Measurements from ENCODE around the gene SEMA4A. TPM values are rescaled to one million over a fixed set of nuclear protein-coding genes. Genes with fewer than 3 reads are reported as not detected.

SEMA4A gene
- total RNA-seq = 1.7 and 1.8 TPM in 2 replicates

DNA sequence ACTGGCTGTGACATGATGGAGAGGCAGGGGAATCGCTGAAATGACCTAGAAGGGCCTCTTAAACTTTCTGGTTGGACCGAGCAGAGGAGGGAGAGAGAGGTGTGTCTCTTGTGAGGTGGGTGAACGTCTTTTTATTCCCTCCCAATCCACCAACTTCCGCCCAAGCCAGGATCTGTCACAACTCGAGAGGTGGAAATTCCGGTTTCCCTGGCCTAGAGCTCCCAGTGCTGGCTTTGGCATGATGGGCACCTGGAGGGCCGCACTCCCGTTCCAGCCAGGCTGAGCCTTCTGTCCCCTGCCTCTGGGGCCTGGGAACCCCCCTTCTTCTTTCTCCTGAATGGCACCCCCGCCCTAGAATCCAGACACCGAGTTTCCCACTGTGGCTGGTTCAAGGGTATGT is at the start of gene SEMA4A:
Gene SEMA4A (plus strand): TSS at position 224 of the 400 bp plus-strand sequence. CDS start 994 bp downstream, outside the sequence.

DNA sequence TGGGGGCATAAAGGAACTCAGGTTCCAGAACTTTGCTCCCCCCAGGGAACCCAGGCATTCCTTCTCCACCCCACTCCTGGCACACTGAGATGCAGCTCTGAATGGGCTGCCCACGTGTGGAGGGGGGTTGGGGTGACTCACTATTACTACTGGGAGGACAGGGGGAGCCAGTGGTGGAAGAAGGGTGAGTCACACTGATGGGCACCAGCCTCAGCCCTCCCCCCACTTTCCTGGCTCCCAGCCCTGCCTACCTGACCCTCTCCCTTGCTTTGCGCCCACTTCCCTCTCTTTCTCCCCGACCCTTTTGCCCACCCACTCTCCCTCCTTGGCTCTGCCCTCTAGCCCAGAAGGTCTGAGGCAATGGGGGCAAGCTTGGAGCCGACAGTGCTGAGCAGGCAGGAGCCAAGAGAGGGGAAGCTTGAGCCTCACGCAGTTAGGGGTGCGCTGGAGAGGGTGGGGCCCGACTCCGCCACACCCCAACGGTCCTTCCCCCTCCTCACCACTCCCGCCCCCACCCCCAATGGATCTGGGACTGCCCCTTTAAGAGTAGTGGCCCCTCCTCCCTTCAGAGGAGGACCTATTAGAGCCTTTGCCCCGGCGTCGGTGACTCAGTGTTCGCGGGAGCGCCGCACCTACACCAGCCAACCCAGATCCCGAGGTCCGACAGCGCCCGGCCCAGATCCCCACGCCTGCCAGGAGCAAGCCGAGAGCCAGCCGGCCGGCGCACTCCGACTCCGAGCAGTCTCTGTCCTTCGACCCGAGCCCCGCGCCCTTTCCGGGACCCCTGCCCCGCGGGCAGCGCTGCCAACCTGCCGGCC is 39.1 kb upstream of the SEMA4A start, which contains the start of gene LMNA:
Gene LMNA (plus strand): TSS at position 611 of the 818 bp plus-strand sequence. CDS start 208 bp downstream, outside the sequence.

DNA sequence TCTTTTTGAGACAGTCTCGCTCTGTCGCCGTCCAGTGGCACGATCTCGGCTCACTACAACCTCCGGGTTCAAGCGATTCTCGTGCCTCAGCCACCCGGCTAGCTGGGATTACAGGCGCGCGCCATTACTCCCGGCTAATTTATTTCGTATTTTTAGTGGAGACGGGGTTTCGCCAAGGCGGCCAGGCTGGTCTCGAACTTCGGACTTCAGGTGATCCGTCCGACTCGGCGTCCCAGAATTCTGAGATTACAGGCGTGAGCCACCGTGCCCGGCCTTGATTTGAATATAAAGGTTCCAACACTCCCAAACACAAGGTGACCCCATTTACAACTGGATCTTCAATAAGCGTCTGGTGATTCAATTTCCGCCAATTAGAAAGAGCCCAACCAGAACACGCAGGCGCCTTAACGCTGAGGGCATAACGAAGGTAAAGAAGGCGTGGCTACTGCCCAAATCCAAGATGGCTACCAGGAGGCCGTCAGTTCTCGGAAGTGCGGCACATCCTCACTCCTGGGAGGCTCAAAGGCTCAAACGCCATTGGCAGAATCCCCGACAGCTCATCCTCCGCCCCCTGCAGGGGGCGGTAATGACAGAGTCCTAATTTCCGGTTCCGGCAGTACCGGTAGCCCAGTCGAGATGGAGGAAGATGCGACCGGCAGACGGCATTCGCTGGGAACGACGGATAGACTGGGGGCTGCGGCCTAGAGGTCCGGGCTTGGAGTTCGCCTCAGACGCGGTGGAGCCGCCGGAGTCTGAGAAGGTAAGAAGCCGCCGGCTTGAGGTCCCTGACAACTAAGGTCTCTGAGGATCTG is 40.3 kb downstream of the SEMA4A start, which contains the start of gene SLC25A44:
Gene SLC25A44 (plus strand): TSS at position 617 of the 812 bp plus-strand sequence. CDS start 5,744 bp downstream, outside the sequence.

DNA sequence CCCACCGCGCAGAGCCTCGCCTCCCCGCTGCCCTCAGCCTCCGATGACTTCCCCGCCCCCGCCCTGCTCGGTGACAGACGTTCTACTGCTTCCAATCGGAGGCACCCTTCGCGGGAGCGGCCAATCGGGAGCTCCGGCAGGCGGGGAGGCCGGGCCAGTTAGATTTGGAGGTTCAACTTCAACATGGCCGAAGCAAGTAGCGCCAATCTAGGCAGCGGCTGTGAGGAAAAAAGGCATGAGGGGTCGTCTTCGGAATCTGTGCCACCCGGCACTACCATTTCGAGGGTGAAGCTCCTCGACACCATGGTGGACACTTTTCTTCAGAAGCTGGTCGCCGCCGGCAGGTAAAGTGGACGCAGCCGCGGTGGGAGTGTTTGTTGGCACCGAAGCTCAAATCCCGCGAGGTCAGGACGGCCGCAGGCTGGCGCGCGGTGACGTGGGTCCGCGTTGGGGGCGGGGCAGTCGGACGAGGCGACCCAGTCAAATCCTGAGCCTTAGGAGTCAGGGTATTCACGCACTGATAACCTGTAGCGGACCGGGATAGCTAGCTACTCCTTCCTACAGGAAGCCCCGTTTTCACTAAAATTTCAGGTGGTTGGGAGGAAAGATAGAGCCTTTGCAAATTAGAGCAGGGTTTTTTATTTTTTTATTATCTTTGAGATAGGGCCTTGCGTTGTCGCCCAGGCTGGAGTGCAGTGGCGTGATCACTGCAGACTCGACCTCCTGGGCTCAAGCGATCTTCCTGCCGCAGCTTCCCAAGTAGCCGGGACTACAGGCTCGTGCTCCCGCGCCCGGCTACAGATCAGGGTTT is 59.7 kb downstream of the SEMA4A start, which contains the start of gene PMF1:
Gene PMF1 (plus strand): TSS at position 175 of the 811 bp plus-strand sequence. CDS start 9 bp downstream, at position 184.

Other genes with a start within 250 kb of the SEMA4A start
- 33.4 and 49.2 TPM in 2 replicates for gene RIT1, start 242.2 kb upstream of the SEMA4A start, total RNA-seq
- gene KHDC4, start 219.2 kb upstream of the SEMA4A start, total RNA-seq = 23.1 and 26.5 TPM in 2 replicates
- gene RXFP4, start 211.9 kb upstream of the SEMA4A start, total RNA-seq = not detected in 2 replicates
- 109 and 173 TPM in 2 replicates for gene ARHGEF2, start 175.0 kb upstream of the SEMA4A start, total RNA-seq
- gene SSR2, start 132.6 kb upstream of the SEMA4A start, total RNA-seq = 512 and 711 TPM in 2 replicates
- 10.9 and 12.9 TPM in 2 replicates for gene UBQLN4, start 99.8 kb upstream of the SEMA4A start, total RNA-seq
- 49.6 and 72.1 TPM in 2 replicates for gene LAMTOR2, start 98.8 kb upstream of the SEMA4A start, total RNA-seq
- not detected in 2 replicates for gene RAB25, start 92.4 kb upstream of the SEMA4A start, total RNA-seq
- 0.73 and 2.0 TPM in 2 replicates for gene MEX3A, start 71.1 kb upstream of the SEMA4A start, total RNA-seq
- gene LMNA, start 38.9 kb upstream of the SEMA4A start, total RNA-seq = 2,363 and 2,796 TPM in 2 replicates
- gene SLC25A44, start 40.5 kb downstream of the SEMA4A start, total RNA-seq = 7.7 and 8.1 TPM in 2 replicates
- 23.8 and 54.4 TPM in 2 replicates for gene PMF1, start 59.4 kb downstream of the SEMA4A start, total RNA-seq
- gene BGLAP, start 88.6 kb downstream of the SEMA4A start, total RNA-seq = 0.83 TPM in 1 of 2 replicates, not detected in the other
- 0.29 and 0.66 TPM in 2 replicates for gene PAQR6, start 94.5 kb downstream of the SEMA4A start, total RNA-seq
- gene SMG5, start 129.2 kb downstream of the SEMA4A start, total RNA-seq = 40.3 and 68.3 TPM in 2 replicates
- 1.3 and 3.0 TPM in 2 replicates for gene TMEM79, start 130.7 kb downstream of the SEMA4A start, total RNA-seq
- 79.4 and 138 TPM in 2 replicates for gene GLMP, start 142.1 kb downstream of the SEMA4A start, total RNA-seq
- gene VHLL, start 145.7 kb downstream of the SEMA4A start, total RNA-seq = not detected in 2 replicates
- gene CCT3, start 184.7 kb downstream of the SEMA4A start, total RNA-seq = 486 and 506 TPM in 2 replicates
- 0.33 TPM in 1 of 2 replicates, not detected in the other for gene TSACC, start 184.9 kb downstream of the SEMA4A start, total RNA-seq
- gene RHBG, start 215.6 kb downstream of the SEMA4A start, total RNA-seq = not detected in 2 replicates